SHP77 treated with DMSO at 0.1 percent for 48 hours (cell line): ENCODE measurements around the gene PHACTR1.

Experiments
- DNase-seq: peaks from one replicate; lab custom pipeline; 2025; lab: John Stamatoyannopoulos, UW

Gene PHACTR1

GRCh38 chr6:13195803-13196202 lies 479.2 kb downstream of the PHACTR1 start:
- no peak for DNase-seq

- DNase-seq: no peak
Measured at GRCh38 chr6:13198168-13198567, 481.6 kb downstream of the PHACTR1 start.

GRCh38 chr6:13201336-13201735 lies 484.8 kb downstream of the PHACTR1 start:
- no peak for DNase-seq

GRCh38 chr6:13203145-13203544 lies 486.6 kb downstream of the PHACTR1 start:
- DNase-seq: no peak

- no peak for DNase-seq
Measured at GRCh38 chr6:13205106-13205505, 488.5 kb downstream of the PHACTR1 start.

- no peak for DNase-seq
Measured at GRCh38 chr6:13212096-13212495, 495.5 kb downstream of the PHACTR1 start.

GRCh38 chr6:13212538-13212937 lies 496.0 kb downstream of the PHACTR1 start:
- no peak for DNase-seq

GRCh38 chr6:13215390-13215789 lies 498.8 kb downstream of the PHACTR1 start:
- DNase-seq: no peak

- DNase-seq: no peak
Measured at GRCh38 chr6:13216236-13217014, 499.9 kb downstream of the PHACTR1 start.

GRCh38 chr6:13217206-13217905 lies 500.8 kb downstream of the PHACTR1 start:
- DNase-seq: no peak

- DNase-seq: no peak
Measured at GRCh38 chr6:13220266-13220665, 503.7 kb downstream of the PHACTR1 start.

GRCh38 chr6:13222048-13222447 lies 505.5 kb downstream of the PHACTR1 start:
- DNase-seq: no peak

GRCh38 chr6:13226071-13226470 lies 509.5 kb downstream of the PHACTR1 start:
- no peak for DNase-seq

GRCh38 chr6:13228264-13229204 lies 512.0 kb downstream of the PHACTR1 start:
- DNase-seq: no peak

GRCh38 chr6:13229205-13230085 lies 512.9 kb downstream of the PHACTR1 start:
- no peak for DNase-seq

GRCh38 chr6:13233106-13233505 lies 516.5 kb downstream of the PHACTR1 start:
- no peak for DNase-seq

GRCh38 chr6:13234130-13234529 lies 517.6 kb downstream of the PHACTR1 start:
- no peak for DNase-seq

GRCh38 chr6:13235339-13235738 lies 518.8 kb downstream of the PHACTR1 start:
- DNase-seq: no peak

GRCh38 chr6:13237318-13237717 lies 520.8 kb downstream of the PHACTR1 start:
- no peak for DNase-seq

GRCh38 chr6:13238017-13238416 lies 521.5 kb downstream of the PHACTR1 start:
- no peak for DNase-seq

GRCh38 chr6:13238640-13239216 lies 522.2 kb downstream of the PHACTR1 start:
- DNase-seq: no peak
